ENCODE data around the gene PPM1B. TPM values are rescaled to one million over a fixed set of nuclear protein-coding genes. Genes with fewer than 3 reads are reported as not detected.
"Not testable (repeated sequence)": the region's sequence is repeated elsewhere in the genome, so short reads cannot be mapped to it uniquely, and the experiment has no call there.

PPM1B gene
- total and polyA plus RNA-seq, 2 experiments from 2014 or later = 17.4 to 19.7 TPM

GRCh38 chr2:44124500-44124899 lies 44.2 kb upstream of the PPM1B start:
- in situ Hi-C loops (cut with MboI) = no loop called here
- Histone ChIP-seq H3K4me1 (ENCODE audit: insufficient read depth) (peaks cover 13% of the 10 kb centered on the region), H3K36me3 (ENCODE audit: low read depth) (no peaks in the 10 kb centered on the region), H3K27ac (no peak overlapping the region), H4K20me1 (ENCODE audit: insufficient read depth) (no peaks in the 10 kb centered on the region), H3K9ac (no peak overlapping the region), H3K9me2 (ENCODE audit: insufficient read depth) (no peaks in the 10 kb centered on the region), H3K79me2 (ENCODE audit: insufficient read depth) (no peaks in the 10 kb centered on the region), H3F3A (ENCODE audit: insufficient read depth) (peaks cover 6% of the 10 kb centered on the region), H3K4me3 (no peak overlapping the region), H2AFZ (no peak overlapping the region), H3K27me3 (replicated peaks; ENCODE audit: insufficient read depth) (no peaks in the 10 kb centered on the region), H3K9me3 (ENCODE audit: low read depth) (no peaks in the 10 kb centered on the region), H3K4me2 (ENCODE audit: unreplicated experiment) (no peak overlapping the region)
- WGBS, 2 experiments (ENCODE audit: low coverage in 1 of 2, low lambda C conversion rate in 2 of 2, missing lambda C conversion rate in 2 of 2) = 86% methylated on average over 5 of the region's 5 CpGs
- no peak for DNase-seq
- TF ChIP-seq EZH2 (IDR thresholded peaks at IDR 0.05; ENCODE audit: insufficient read depth, poor library complexity, severe bottlenecking) = no peak
- TF ChIP-seq EZH2phosphoT487 (IDR thresholded peaks at IDR 0.05; ENCODE audit: insufficient read depth, low read depth) = no peak

- H3K9me3 ChIP-seq (ENCODE audit: low read depth) = no peaks in the 10 kb centered on the region
- H3K4me1 ChIP-seq (ENCODE audit: insufficient read depth) = peaks cover 7% of the 10 kb centered on the region; the same call in 1 of the 2 replicates
- H3K79me2 ChIP-seq (ENCODE audit: insufficient read depth) = no peaks in the 10 kb centered on the region
- H3K27me3 ChIP-seq (replicated peaks; ENCODE audit: insufficient read depth) = no peaks in the 10 kb centered on the region
- WGBS, 2 experiments (ENCODE audit: low coverage in 1 of 2, low lambda C conversion rate in 2 of 2, missing lambda C conversion rate in 2 of 2) = 44% methylated on average over 5 of the region's 5 CpGs
- H3K36me3 ChIP-seq (ENCODE audit: low read depth) = no peaks in the 10 kb centered on the region
- H3K4me2 ChIP-seq (ENCODE audit: unreplicated experiment) = no peak overlapping the region
- H3K4me3 ChIP-seq = no peak overlapping the region
- H3K9me2 ChIP-seq (ENCODE audit: insufficient read depth) = no peaks in the 10 kb centered on the region
- in situ Hi-C loops (cut with MboI) = no loop called here
- TF ChIP-seq EZH2phosphoT487 (IDR thresholded peaks at IDR 0.05; ENCODE audit: insufficient read depth, low read depth) (no peak), EZH2 (IDR thresholded peaks at IDR 0.05; ENCODE audit: insufficient read depth, poor library complexity, severe bottlenecking) (no peak)
- no peak overlapping the region for H2AFZ ChIP-seq
- no peaks in the 10 kb centered on the region for H4K20me1 ChIP-seq (ENCODE audit: insufficient read depth)
- no peaks in the 10 kb centered on the region; the same call in 1 of the 2 replicates for H3F3A ChIP-seq (ENCODE audit: insufficient read depth)
- no peak overlapping the region for H3K27ac ChIP-seq
- H3K9ac ChIP-seq = no peak overlapping the region
- no peak for DNase-seq
These were observed 42.4 kb upstream of the PPM1B start for GRCh38 chr2:44126106-44126797.

GRCh38 chr2:44130441-44130840 lies 38.2 kb upstream of the PPM1B start:
- no peak overlapping the region for H3K4me2 ChIP-seq (ENCODE audit: unreplicated experiment)
- no peak overlapping the region for H3K27ac ChIP-seq
- peaks cover 5% of the 10 kb centered on the region; the same call in 1 of the 2 replicates for H3F3A ChIP-seq (ENCODE audit: insufficient read depth)
- TF ChIP-seq EZH2phosphoT487 (IDR thresholded peaks at IDR 0.05; ENCODE audit: insufficient read depth, low read depth) = no peak
- H3K79me2 ChIP-seq (ENCODE audit: insufficient read depth) = no peaks in the 10 kb centered on the region
- H3K9me2 ChIP-seq (ENCODE audit: insufficient read depth) = no peaks in the 10 kb centered on the region
- WGBS, 2 experiments (ENCODE audit: low coverage in 1 of 2, low lambda C conversion rate in 2 of 2, missing lambda C conversion rate in 2 of 2) = 89% methylated on average over 4 of the region's 4 CpGs
- no peaks in the 10 kb centered on the region for H4K20me1 ChIP-seq (ENCODE audit: insufficient read depth)
- H2AFZ ChIP-seq = no peak overlapping the region
- no peaks in the 10 kb centered on the region for H3K9me3 ChIP-seq (ENCODE audit: low read depth)
- no peaks in the 10 kb centered on the region for H3K36me3 ChIP-seq (ENCODE audit: low read depth)
- peak; percentile 72 for DNase-seq
- peaks cover 11% of the 10 kb centered on the region for H3K4me1 ChIP-seq (ENCODE audit: insufficient read depth)
- H3K4me3 ChIP-seq = no peak overlapping the region
- in situ Hi-C loops (cut with MboI) = no loop called here
- H3K27me3 ChIP-seq (replicated peaks; ENCODE audit: insufficient read depth) = no peaks in the 10 kb centered on the region
- no peak overlapping the region for H3K9ac ChIP-seq

GRCh38 chr2:44131177-44131576 lies 37.5 kb upstream of the PPM1B start:
- no peaks in the 10 kb centered on the region for H3K36me3 ChIP-seq (ENCODE audit: low read depth)
- H3K79me2 ChIP-seq (ENCODE audit: insufficient read depth) = no peaks in the 10 kb centered on the region
- no peak overlapping the region for H3K4me2 ChIP-seq (ENCODE audit: unreplicated experiment)
- H3K9me2 ChIP-seq (ENCODE audit: insufficient read depth) = no peaks in the 10 kb centered on the region
- no peak for DNase-seq
- peaks cover 12% of the 10 kb centered on the region for H3F3A ChIP-seq (ENCODE audit: insufficient read depth)
- H2AFZ ChIP-seq = no peak overlapping the region
- peaks cover 19% of the 10 kb centered on the region for H3K4me1 ChIP-seq (ENCODE audit: insufficient read depth)
- in situ Hi-C loops (cut with MboI) = no loop called here
- H3K27me3 ChIP-seq (replicated peaks; ENCODE audit: insufficient read depth) = no peaks in the 10 kb centered on the region
- H3K9ac ChIP-seq = no peak overlapping the region
- no peak overlapping the region for H3K4me3 ChIP-seq
- no peak overlapping the region for H3K27ac ChIP-seq
- H4K20me1 ChIP-seq (ENCODE audit: insufficient read depth) = no peaks in the 10 kb centered on the region
- no peak for TF ChIP-seq EZH2phosphoT487 (IDR thresholded peaks at IDR 0.05; ENCODE audit: insufficient read depth, low read depth)
- no peak for TF ChIP-seq EZH2 (IDR thresholded peaks at IDR 0.05; ENCODE audit: insufficient read depth, poor library complexity, severe bottlenecking)
- H3K9me3 ChIP-seq (ENCODE audit: low read depth) = no peaks in the 10 kb centered on the region

GRCh38 chr2:44133602-44134001 lies 35.1 kb upstream of the PPM1B start:
- H3K79me2 ChIP-seq (ENCODE audit: insufficient read depth); H3K9me2 ChIP-seq (ENCODE audit: insufficient read depth); H3K36me3 ChIP-seq (ENCODE audit: low read depth); H2AFZ ChIP-seq; H3K4me2 ChIP-seq (ENCODE audit: unreplicated experiment); H3K27me3 ChIP-seq (replicated peaks; ENCODE audit: insufficient read depth); DNase-seq; H3K9me3 ChIP-seq (ENCODE audit: low read depth); H4K20me1 ChIP-seq (ENCODE audit: insufficient read depth); H3K27ac ChIP-seq; H3K9ac ChIP-seq; H3K4me3 ChIP-seq; in situ Hi-C loops (cut with MboI): not testable (repeated sequence)
- WGBS, 2 experiments (ENCODE audit: low coverage in 1 of 2, low lambda C conversion rate in 2 of 2, missing lambda C conversion rate in 2 of 2) = 75 to 78% methylated on average over 3 of the region's 3 CpGs
- H3F3A ChIP-seq (ENCODE audit: insufficient read depth) = peaks cover 15% of the 10 kb centered on the region
- H3K4me1 ChIP-seq (ENCODE audit: insufficient read depth) = peaks cover 21% of the 10 kb centered on the region

All from GM23248 (cell line).